Measurements from ENCODE around the gene OGFOD3.
A peak's percentile ranks its signal among the peaks of the same experiment; 100 is the strongest.
"Not testable (repeated sequence)": the region's sequence is repeated elsewhere in the genome, so short reads cannot be mapped to it uniquely, and the experiment has no call there.

OGFOD3 gene, protein sequence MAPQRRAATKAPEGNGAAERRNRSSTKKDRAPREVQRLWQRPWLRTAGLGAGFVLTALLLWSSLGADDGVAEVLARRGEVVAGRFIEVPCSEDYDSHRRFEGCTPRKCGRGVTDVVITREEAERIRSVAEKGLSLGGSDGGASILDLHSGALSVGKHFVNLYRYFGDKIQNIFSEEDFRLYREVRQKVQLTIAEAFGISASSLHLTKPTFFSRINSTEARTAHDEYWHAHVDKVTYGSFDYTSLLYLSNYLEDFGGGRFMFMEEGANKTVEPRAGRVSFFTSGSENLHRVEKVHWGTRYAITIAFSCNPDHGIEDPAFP

GRCh38 chr17:82418001-82418986 lies at the start of gene OGFOD3, which contains the start of gene HEXD:
Gene OGFOD3 (minus strand): TSS chr17:82418586. CDS start chr17:82418485, 101 bp downstream.
Gene HEXD (plus strand): TSS chr17:82418347. CDS start chr17:82419800, 1,453 bp downstream.
- DNase-seq (ENCODE audit: low read depth), result peak; percentile 90

DNA sequence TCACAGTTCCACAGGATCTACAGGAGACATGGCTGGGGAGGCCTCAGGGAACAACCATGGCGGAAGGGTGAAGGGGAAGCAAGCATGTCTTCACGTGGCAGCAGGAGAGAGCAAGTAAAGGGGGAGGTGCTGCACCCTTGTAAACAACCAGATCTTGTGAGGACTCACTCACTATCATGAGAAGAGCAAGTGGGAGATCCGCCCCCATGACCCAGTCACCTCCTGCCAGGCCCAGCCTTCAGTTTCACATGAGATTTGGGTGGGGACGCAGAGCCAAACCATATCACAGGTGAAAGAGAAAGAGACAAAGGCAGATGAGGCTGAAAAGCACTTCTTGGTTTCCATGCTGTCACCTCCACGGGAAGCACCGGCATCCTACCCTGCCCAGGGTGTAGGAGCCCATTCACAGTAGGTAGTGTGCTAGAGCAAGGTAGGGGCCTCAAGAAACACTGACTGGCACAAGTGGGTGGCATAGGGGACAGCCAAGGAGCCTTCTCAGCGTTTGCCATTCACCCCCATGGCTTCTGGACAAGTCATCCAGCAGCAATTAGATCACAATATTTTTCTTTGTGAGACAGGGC lies 46.7 kb upstream of the OGFOD3 start:
- DNase-seq (ENCODE audit: low read depth), result no peak

DNA sequence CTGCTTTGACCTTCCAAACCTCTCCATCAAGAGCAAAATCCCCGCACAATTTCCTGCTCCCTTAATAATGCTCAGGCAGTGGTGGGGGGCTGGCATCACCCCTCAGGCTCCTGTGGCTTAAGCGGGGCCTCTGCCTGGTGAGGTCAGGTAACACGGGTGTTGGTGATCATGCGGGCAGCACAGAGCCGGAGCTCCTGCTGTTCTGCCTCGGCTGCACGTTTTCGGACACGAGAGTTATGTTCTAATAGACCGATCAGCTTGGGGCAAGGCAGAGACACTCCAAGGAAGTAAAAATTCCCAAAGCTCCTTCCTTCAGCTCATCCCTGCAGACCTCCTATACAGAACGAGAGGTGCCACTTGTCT lies 46.2 kb upstream of the OGFOD3 start:
- DNase-seq (ENCODE audit: low read depth), result no peak

- DNase-seq (ENCODE audit: low read depth), result no peak
Observed at GRCh38 chr17:82463925-82464566, 45.7 kb upstream of the OGFOD3 start.

DNA sequence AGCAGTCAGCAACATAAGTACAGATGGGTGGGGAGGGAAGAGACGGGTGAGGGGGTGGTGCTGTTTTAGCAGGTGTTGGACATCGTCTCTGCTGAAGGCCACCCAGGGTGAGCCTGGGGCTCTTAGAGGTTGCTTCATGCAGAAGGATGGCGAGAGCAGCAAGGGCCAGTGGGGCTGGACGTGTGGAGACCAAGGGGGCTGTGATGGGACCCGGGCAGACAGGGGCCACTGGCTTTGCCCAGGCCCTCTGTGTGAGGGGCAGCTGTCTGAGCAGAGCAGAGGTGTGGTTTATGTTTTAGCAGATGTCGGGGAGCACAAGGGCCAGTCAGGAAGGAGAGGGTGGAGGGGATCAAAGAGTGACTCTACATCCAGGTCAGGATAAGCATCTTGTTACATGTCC lies 45.0 kb upstream of the OGFOD3 start:
- no peak for DNase-seq (ENCODE audit: low read depth)

DNA sequence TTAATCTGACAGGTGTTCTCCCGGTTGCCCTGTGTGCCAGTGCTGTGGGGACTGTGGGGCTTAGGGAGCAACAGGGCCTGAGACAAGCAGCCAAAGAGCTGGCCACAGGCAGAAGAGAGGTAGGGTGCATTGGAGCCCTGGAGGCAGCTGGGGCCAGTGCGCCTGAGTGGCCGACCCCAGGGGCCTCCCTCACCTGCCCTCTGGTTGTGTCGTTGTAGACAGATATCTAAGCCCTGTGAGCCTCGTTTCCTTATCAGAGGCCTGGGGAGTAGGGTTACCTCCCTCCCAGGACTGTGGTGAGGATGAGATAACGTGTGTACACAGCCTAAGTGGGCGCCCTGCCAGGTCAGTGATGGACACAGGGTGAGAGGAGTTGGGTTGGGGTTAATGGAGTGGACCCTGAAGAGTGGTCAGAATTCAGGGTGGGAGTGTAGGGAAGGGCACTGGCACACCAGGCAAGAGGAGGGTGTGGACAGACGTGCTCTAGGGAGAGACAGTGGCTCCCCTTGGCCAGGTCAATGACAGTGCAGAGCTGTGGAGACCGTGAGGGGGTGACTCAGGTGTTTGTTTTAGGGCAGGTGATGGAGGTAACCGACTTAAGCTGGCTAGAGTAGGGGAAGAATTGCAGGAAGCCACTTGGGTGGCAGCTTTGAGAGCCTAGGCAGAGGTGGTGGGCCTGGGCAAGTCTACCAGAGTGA lies 43.6 kb upstream of the OGFOD3 start:
- no peak for DNase-seq (ENCODE audit: low read depth)

DNA sequence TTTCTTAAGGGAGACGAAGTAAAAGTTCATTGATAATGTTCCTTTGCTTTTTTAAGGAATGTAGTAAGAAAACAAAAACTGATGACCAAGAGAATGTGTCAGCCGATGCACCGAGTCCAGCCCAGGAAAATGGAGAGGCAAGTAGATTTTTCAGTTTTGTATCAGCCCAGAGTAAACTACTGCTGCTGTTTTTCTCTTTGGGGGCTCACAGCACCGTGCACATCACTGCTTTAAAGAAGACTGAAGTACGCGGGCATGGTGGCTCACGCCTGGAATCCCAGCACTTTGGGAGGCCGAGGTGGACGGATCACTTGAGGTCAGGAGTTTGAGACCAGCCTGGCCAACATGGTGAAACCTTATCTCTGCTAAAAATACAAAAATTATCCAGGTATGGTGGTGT lies 41.5 kb upstream of the OGFOD3 start:
- DNase-seq (ENCODE audit: low read depth), result not testable (repeated sequence)

DNA sequence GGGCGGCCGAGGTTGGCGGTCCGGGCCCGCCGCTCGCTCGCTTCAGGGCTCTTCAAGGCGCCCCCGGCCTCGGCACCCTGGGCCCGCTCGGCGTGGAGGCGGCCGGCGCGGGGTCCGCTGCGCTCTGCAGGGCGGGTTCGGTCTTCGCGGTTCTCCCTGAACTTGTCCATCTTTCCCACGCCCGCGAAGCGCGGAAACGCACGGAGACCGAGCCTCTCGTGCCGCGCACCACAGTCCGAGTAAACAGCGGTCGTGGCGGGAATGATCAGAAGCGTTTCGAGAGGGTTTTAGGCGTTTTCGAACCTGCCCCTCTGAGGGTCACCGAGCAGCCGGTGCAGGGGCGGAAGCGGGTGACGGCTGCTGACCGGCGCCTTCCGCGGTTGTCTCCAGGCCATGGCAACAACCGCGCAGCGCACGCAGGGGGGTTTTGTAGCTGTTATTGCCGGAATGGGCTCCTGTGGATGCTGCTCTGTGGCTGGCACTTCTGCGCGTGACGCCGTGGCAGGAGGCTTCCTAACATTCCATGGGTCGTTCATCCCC lies 40.6 kb upstream of the OGFOD3 start:
- peak; percentile 57 for DNase-seq (ENCODE audit: low read depth)

DNA sequence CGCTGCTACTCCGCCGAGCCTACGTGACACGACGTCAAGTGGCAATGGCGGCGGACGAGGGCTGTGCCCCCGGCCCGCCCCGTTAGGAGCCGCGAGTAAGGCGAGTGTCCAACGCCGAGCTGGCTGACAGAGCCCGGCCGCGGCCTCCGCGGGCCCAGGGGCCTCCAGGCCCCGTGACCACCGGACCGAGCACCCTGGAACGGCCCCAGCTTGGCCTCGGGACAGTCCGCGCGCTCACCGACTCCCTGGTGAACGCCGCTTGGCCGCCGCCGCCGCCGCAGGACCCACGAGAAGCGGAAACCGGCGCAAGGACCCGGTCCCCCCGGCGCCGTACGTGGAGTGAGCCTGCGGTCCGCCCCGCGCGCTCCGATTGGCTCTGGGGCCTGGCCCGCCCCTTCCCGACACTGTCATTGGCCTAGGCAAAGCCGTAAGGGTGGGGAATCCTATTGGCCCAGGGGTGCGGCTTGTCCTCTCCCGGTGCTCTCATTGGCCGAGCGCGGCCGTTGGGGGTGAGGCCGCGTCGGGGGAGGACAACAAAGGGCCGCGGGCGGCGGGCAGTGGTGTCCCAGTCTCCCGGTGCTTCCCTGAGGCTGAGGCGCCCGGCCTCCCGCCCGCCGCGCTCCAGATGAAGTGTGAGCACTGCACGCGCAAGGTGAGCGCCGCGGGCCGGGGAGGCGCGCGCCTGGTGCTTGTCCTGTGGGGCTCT lies 39.9 kb upstream of the OGFOD3 start, which contains the start of gene NARF:
TSS of gene NARF (plus strand) at position 563 of the 706 bp plus-strand sequence. CDS start at position 626, 63 bp downstream.
- peak; percentile 100 for DNase-seq (ENCODE audit: low read depth)

DNA sequence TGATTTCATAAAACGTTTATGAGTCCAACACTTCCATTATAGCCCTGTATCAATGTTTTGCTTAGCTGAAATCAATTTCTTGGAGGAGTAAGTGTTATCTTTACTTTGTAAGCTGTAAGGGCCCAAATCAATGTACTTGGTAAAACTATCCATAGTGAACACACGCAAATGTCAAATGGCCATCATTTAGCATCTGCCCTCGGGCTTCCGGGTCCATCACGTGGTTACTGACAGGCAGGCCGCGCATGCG lies 39.5 kb upstream of the OGFOD3 start:
- no peak for DNase-seq (ENCODE audit: low read depth)

DNA sequence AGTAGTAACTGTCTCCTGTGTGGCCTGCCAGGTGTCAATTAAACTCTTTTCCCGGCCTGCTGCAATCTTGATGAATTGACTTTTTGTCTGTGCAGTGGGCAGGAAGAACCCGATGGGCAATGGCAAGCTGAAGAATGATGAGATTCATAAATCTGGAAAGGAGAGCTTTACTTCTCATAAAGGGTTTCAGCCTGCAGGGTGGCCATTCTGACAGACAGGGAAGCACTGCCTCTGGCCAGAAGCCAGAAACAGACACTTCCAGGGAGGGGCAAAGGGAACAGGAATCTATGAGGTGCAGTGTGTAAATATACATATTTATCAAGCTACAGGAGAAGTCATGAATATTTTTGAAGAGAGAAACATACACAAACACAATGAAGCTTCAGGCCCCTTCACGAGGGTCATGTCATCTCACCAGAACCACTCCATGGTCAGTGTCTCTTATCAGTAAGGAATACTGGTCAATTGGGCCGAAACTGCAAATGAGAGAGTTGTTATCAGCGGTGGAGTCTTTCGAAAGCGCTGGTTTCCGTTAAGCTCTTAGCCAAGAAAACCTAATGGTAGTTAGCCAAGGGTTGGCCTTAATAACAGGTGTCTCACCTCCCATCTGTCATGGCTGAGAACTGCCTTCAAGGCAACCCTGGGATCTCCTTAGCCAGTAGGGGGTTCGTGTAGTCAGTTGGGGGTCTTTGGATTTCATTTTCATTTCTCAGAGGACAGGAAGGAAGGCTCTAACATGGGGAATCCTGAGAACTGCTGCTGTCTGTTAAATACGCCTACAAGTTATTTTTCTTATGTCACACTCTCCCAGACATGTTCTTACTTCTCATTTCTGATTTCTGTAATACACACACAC lies 38.9 kb upstream of the OGFOD3 start:
- DNase-seq (ENCODE audit: low read depth), result no peak

DNA sequence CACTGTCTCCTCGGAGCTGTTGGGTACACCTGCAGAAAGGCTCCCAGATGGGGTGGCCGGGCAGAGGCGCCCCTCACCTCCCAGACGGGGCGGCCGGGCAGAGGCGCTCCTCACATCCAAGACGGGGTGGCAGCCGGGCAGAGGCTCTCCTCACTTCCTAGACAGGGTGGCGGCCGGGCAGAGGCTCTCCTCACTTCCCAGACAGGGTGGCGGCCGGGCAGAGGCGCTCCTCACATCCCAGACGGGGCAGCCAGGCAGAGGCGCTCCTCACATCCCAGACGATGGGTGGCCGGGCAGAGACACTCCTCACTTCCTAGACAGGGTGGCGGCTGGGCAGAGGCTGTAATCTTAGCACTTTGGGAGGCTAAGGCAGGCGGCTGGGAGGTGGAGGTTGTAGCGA lies 35.3 kb upstream of the OGFOD3 start:
- not testable (repeated sequence) for DNase-seq (ENCODE audit: low read depth)

GRCh38 chr17:82453151-82453550 lies 34.8 kb upstream of the OGFOD3 start:
- not testable (repeated sequence) for DNase-seq (ENCODE audit: low read depth)

GRCh38 chr17:82452162-82452561 lies 33.8 kb upstream of the OGFOD3 start:
- no peak for DNase-seq (ENCODE audit: low read depth)

- DNase-seq (ENCODE audit: low read depth), result peak; percentile 98
Observed at GRCh38 chr17:82450357-82451106, 32.1 kb upstream of the OGFOD3 start, which contains the start of gene CYBC1. Gene CYBC1 (minus strand): TSS chr17:82450752. CDS start chr17:82449254, 1,498 bp downstream.

- no peak for DNase-seq (ENCODE audit: low read depth)
Observed at GRCh38 chr17:82449883-82450356, 31.5 kb upstream of the OGFOD3 start.

DNA sequence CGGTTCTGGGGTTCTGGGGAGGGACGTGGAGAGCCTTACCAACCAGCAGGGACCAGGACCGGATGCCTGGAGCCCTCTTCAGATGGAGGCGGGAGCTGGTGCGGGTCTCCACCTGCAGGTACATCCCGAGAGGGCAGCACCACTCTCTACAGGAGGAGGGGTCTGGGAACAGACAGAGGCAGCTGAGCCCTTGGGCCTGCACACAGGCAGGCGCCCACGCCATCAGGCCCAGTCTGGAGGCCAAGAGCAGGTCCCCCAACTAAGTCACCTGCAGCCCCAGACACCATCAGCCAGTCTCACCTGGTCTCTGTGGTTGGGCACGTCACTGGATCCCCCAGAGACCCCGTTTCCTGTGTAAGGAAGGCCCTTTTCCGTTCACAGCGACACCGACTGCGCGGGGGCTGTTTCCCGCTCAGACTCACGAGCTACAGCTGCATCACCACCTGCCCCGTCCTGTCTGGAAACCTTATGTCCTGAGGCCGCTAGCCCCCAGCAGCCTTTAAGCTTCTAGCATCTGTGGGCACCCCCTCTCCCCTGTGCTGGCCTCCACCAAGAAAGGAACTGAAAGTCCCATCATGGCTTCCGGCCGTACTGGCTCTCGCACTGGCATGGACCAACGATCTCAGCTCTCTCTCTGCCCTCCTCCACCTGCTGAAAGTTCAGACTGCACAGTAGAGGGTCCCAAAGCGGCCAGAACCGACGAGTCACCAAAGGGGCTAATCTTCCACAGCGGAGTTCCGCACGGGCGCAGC lies 30.9 kb upstream of the OGFOD3 start:
- no peak for DNase-seq (ENCODE audit: low read depth)

DNA sequence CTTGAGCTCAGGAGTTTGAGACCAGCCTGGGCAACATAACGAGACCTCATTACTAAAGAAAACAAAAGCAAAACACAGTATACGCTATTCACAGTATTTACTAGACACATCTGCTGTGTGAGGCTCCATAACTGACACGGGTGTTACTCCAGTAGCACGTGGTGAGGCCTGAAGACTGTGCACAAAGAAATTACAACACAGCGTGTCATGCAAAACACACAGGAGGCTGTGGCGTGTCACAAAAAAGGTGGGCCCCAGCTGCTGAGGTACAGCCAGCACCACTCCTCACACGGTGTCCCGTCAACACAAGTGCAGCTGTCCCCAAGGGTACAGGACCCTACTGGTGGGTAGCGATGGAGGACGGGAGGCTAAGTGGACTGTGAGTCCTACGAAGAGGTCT lies 29.5 kb upstream of the OGFOD3 start:
- DNase-seq (ENCODE audit: low read depth), result no peak

All from ELR (cell line).